IMR-90 (cell line): ENCODE results near the gene DKK3. TPM values are rescaled to one million over a fixed set of nuclear protein-coding genes. Genes with fewer than 3 reads are reported as not detected.

Experiments used
- ATAC-seq: fragments of 200-7000 bp; cut with Tn5 transposase; 2 replicates; pipeline ENCODE4 v1.9.1; 2020; ENCODE audit warnings: low read depth, mild to moderate bottlenecking, moderate library complexity
- BruUV-seq: library from RNA; stranded (reverse); fragments of 400-500 nt; replicated peaks from 2 replicates; lab custom pipeline; 2021; lab: Mats Ljungman, UMichigan
- CTCF ChIA-PET: fragments of 300-600 bp; formaldehyde crosslinking; extraction: SDS; loops from one replicate; lab custom pipeline; 2021; ENCODE audit warnings: antibody characterized with exemption; lab: Yijun Ruan, JAX
- POLR2A ChIA-PET: fragments of 300-600 bp; sonication (Branson Sonifier 250); formaldehyde crosslinking; loops from one replicate; lab custom pipeline; 2022; ENCODE audit warnings: antibody characterized with exemption; ENCODE audit not compliant: unreplicated experiment; lab: Charles Lee
- DNase-seq: peaks from one replicate; pipeline ENCODE4 v3.0.0; 2013
- H2AFZ ChIP-seq: replicated peaks from 2 replicates; pipeline ENCODE3; 2013; ENCODE audit warnings: low read length, mild to moderate bottlenecking; ENCODE audit not compliant: poor library complexity
- H2AK5ac ChIP-seq: 2 replicates; pipeline ENCODE4 v1.6.1; 2013; ENCODE audit warnings: low read depth, low read length, inconsistent platforms
- H2AK9ac ChIP-seq: replicated peaks from 2 replicates; pipeline ENCODE3; 2013; ENCODE audit warnings: mild to moderate bottlenecking, low read depth, low read length, moderate library complexity; ENCODE audit not compliant: poor library complexity
- H2BK120ac ChIP-seq: 2 replicates; pipeline ENCODE4 v1.6.1; 2013; ENCODE audit warnings: low read depth, low read length, inconsistent platforms
- H2BK15ac ChIP-seq: 3 replicates; pipeline ENCODE4 v1.6.1; 2013; ENCODE audit warnings: low read depth, low read length, inconsistent platforms
- H2BK20ac ChIP-seq: 2 replicates; pipeline ENCODE4 v1.6.1; 2013; ENCODE audit warnings: low read depth, mild to moderate bottlenecking, inconsistent platforms, low read length, moderate library complexity
- H2BK5ac ChIP-seq: 2 replicates; pipeline ENCODE4 v1.6.1; 2013; ENCODE audit warnings: mild to moderate bottlenecking, low read depth, low read length, inconsistent platforms; ENCODE audit not compliant: poor library complexity, severe bottlenecking
- H3K14ac ChIP-seq: replicated peaks from 2 replicates; pipeline ENCODE4 v1.6.1; 2013; ENCODE audit warnings: low read depth, low read length, inconsistent platforms
- H3K18ac ChIP-seq: 2 replicates; pipeline ENCODE4 v1.6.1; 2013; ENCODE audit warnings: low read depth, low read length, control low read depth
- H3K23ac ChIP-seq: 2 replicates; pipeline ENCODE4 v1.6.1; 2013; ENCODE audit warnings: low read depth, low read length, inconsistent platforms
- H3K27ac ChIP-seq: 2 replicates; pipeline ENCODE4 v1.5.1; 2013; ENCODE audit warnings: mild to moderate bottlenecking, control low read depth, low read length; ENCODE audit not compliant: insufficient read depth
- H3K27me3 ChIP-seq: 2 replicates; pipeline ENCODE4 v1.6.1; 2013; ENCODE audit warnings: low read length; ENCODE audit not compliant: control insufficient read depth, insufficient read depth
- H3K36me3 ChIP-seq: 2 replicates; pipeline ENCODE4 v1.6.1; 2013; ENCODE audit warnings: low read length, mixed read lengths; ENCODE audit not compliant: control insufficient read depth, insufficient read depth
- H3K4ac ChIP-seq: 2 replicates; pipeline ENCODE4 v1.6.1; 2013; ENCODE audit warnings: low read depth, low read length, inconsistent platforms
- H3K4me1 ChIP-seq: 2 replicates; pipeline ENCODE4 v1.6.1; 2013; ENCODE audit warnings: low read length, mixed read lengths; ENCODE audit not compliant: control insufficient read depth, insufficient read depth
- H3K4me2 ChIP-seq: 2 replicates; pipeline ENCODE4 v1.6.1; 2013; ENCODE audit warnings: low read depth, mild to moderate bottlenecking, control low read depth, low read length, moderate library complexity
- H3K4me3 ChIP-seq: 2 replicates; pipeline ENCODE4 v1.5.1; 2013; ENCODE audit warnings: low read depth, mild to moderate bottlenecking, control low read depth, low read length, moderate library complexity; ENCODE audit not compliant: insufficient read depth
- H3K56ac ChIP-seq: 2 replicates; pipeline ENCODE4 v1.6.1; 2013; ENCODE audit warnings: low read length, inconsistent platforms; ENCODE audit not compliant: insufficient read depth; ENCODE audit errors: extremely low read depth
- H3K79me1 ChIP-seq, 2 experiments: 2 replicates each; pipeline ENCODE4 v1.6.1; 2013; ENCODE audit warnings: low read length in 2 of 2, inconsistent platforms in 1 of 2, low read depth in 1 of 2
- H3K9ac ChIP-seq: 2 replicates; pipeline ENCODE4 v1.6.1; 2013; ENCODE audit warnings: low read depth, low read length, control low read depth
- H3K9me1 ChIP-seq: 2 replicates; pipeline ENCODE4 v1.6.1; 2013; ENCODE audit warnings: low read length, inconsistent platforms; ENCODE audit not compliant: insufficient read depth
- H3K9me3 ChIP-seq: 2 replicates; pipeline ENCODE4 v1.6.1; 2013; ENCODE audit warnings: low read length; ENCODE audit not compliant: control insufficient read depth, insufficient read depth
- H4K20me1 ChIP-seq: 2 replicates; pipeline ENCODE4 v1.6.1; 2013; ENCODE audit warnings: low read length, inconsistent platforms; ENCODE audit not compliant: insufficient read depth
- H4K5ac ChIP-seq: 2 replicates; pipeline ENCODE4 v1.6.1; 2013; ENCODE audit warnings: mild to moderate bottlenecking, low read depth, low read length, control low read depth
- H4K8ac ChIP-seq, 2 experiments: 2 replicates each; pipeline ENCODE4 v1.6.1; 2013; ENCODE audit warnings: low read depth in 2 of 2, low read length in 2 of 2, control low read depth in 1 of 2, inconsistent platforms in 1 of 2
- H4K91ac ChIP-seq: 2 replicates; pipeline ENCODE4 v1.6.1; 2013; ENCODE audit warnings: low read depth, low read length, inconsistent platforms; ENCODE audit not compliant: insufficient read depth
- BHLHE40 ChIP-seq: fragments of 150-350 bp; IDR thresholded peaks from 2 replicates; pipeline ENCODE4 v1.6.1; 2016; ENCODE audit warnings: mild to moderate bottlenecking, low read depth, low read length
- CHD1 ChIP-seq: IDR thresholded peaks from 2 replicates; pipeline ENCODE4 v1.6.1; 2012; ENCODE audit warnings: low read depth, low read length, improper control_type of control experiment
- CTCF ChIP-seq: conservative IDR thresholded peaks from 2 replicates; pipeline ENCODE4 v1.5.1; 2012; ENCODE audit warnings: mild to moderate bottlenecking, low read depth, low read length, improper control_type of control experiment
- FOS ChIP-seq: fragments of 150-350 bp; IDR thresholded peaks from 2 replicates; pipeline ENCODE4 v1.6.1; 2016; ENCODE audit warnings: low read depth, low read length
- MAFK ChIP-seq: IDR thresholded peaks from 2 replicates; pipeline ENCODE4 v1.6.1; 2012; ENCODE audit warnings: low read depth, low read length, improper control_type of control experiment
- MAZ ChIP-seq: IDR thresholded peaks from 2 replicates; pipeline ENCODE4 v1.6.1; 2012; ENCODE audit warnings: low read depth, mild to moderate bottlenecking, low read length, improper control_type of control experiment, moderate library complexity, borderline replicate concordance
- MXI1 ChIP-seq: IDR thresholded peaks from 2 replicates; pipeline ENCODE4 v1.6.1; 2012; ENCODE audit warnings: low read depth, mild to moderate bottlenecking, low read length, moderate library complexity, borderline replicate concordance
- NFE2L2 ChIP-seq: fragments of 150-350 bp; IDR thresholded peaks from 2 replicates; pipeline ENCODE4 v1.6.1; 2016; ENCODE audit warnings: low read depth, mild to moderate bottlenecking, low read length
- RAD21 ChIP-seq: IDR thresholded peaks from 2 replicates; pipeline ENCODE4 v1.6.1; 2012; ENCODE audit warnings: low read length, improper control_type of control experiment
- RCOR1 ChIP-seq: IDR thresholded peaks from 2 replicates; pipeline ENCODE4 v1.6.1; 2012; ENCODE audit warnings: mild to moderate bottlenecking, low read length, improper control_type of control experiment; ENCODE audit not compliant: insufficient replicate concordance
- SMC3 ChIP-seq: fragments of 150-350 bp; IDR thresholded peaks from 2 replicates; pipeline ENCODE4 v1.6.1; 2016; ENCODE audit warnings: low read depth, mild to moderate bottlenecking, antibody characterized with exemption, low read length, moderate library complexity
- USF2 ChIP-seq: fragments of 150-350 bp; IDR thresholded peaks from 2 replicates; pipeline ENCODE4 v1.6.1; 2017; ENCODE audit warnings: mild to moderate bottlenecking, antibody characterized with exemption, low read length, low read depth
- WGBS, 2 experiments: methylation state at CpG; one replicate each; pipeline versions ENCODE4 v1.1.5 to v1.1.7; 2013; ENCODE audit warnings: missing lambda C conversion rate in 2 of 2; ENCODE audit not compliant: insufficient read length in 1 of 2; ENCODE audit errors: extremely low coverage in 2 of 2; 5-methylcytosine and 5-hydroxymethylcytosine counted together
- dilution Hi-C: fragments of 300-500 bp; cut with HindIII; formaldehyde crosslinking; loops from one replicate; pipeline ENCODE4 v1.14.3; 2018; ENCODE audit warnings: low sequenced_read_pairs; ENCODE audit not compliant: unreplicated experiment
- in situ Hi-C: fragments of 300-500 bp; cut with MboI; formaldehyde crosslinking; loops from 3 replicates; pipeline ENCODE4 v1.14.3; 2019; ENCODE audit warnings: low sequenced_read_pairs, inconsistent platforms, mixed read lengths
- intact Hi-C: fragments of 100-400 bp; cut with micrococcal nuclease; formaldehyde crosslinking; loops from 2 replicates; pipeline ENCODE4 v1.10.0; 2022
- polyA plus RNA-seq, 3 experiments: library from polyadenylated mRNA; depleted of rRNA; stranded (reverse); fragments of >200 nt; gene quantifications; 2 replicates each; pipeline ENCODE4 v1.2.3, GENCODE V29; 2012; ENCODE audit warnings: low replicate concordance in 1 of 3
- total RNA-seq: library from RNA; depleted of rRNA; stranded (reverse); fragments of >200 nt; gene quantifications from 2 replicates; pipeline ENCODE4 v1.2.3, GENCODE V29; 2012

DKK3 gene
- total and polyA plus RNA-seq, 2 of the 4 experiments (the other 2 are of a cell fraction) = 453 to 964 TPM

- no peak overlapping the region; the same call in 1 of the 2 replicates for H3K4me3 ChIP-seq
- BruUV-seq = no TSS peak
Observed at GRCh38 chr11:11987503-11988022, 20.9 kb downstream of the DKK3 start.

More at GRCh38 chr11:11987503-11988022, 20.9 kb downstream of the DKK3 start:
- no peaks in the 10 kb centered on the region for H3K27me3 ChIP-seq
- no peak overlapping the region for H3K9ac ChIP-seq
- H3K4me2 ChIP-seq = peak overlapping the region; percentile 80
- H3K27ac ChIP-seq = peak overlapping the region; percentile 57
- peak overlapping the region; percentile 54; the same call in 1 of the 2 replicates for H2BK20ac ChIP-seq
- H4K5ac ChIP-seq = peak overlapping the region; percentile 65; the same call in 1 of the 2 replicates
- ChIA-PET POLR2A (no interaction called here), CTCF (interaction anchor here (0.6 to 1.8 kb wide), 4 partner anchors 18 to 125 kb away, joined by 3 to 7 read pairs (median 4); no protein-coding TSS in a partner anchor)
- H3K4me1 ChIP-seq = peaks cover 42% of the 10 kb centered on the region
- H4K20me1 ChIP-seq = peaks cover 22% of the 10 kb centered on the region
- peak overlapping the region; percentile 85 for H2BK5ac ChIP-seq
- peak overlapping the region; percentile 3 for H2AK9ac ChIP-seq
- intact Hi-C loops = loop anchor here (5.0 kb wide), 1 partner anchor 55 kb away; no protein-coding TSS in a partner anchor
- H4K91ac ChIP-seq = peak overlapping the region; percentile 7; the same call in 1 of the 2 replicates
- ATAC-seq = peak; percentile 46
- H2AFZ ChIP-seq = no peak overlapping the region
- peak overlapping the region; percentile 89 for H2BK120ac ChIP-seq
- H3K9me1 ChIP-seq = peaks cover 49% of the 10 kb centered on the region
- peak overlapping the region; percentile 4 to 38; a peak in 2 of 4 replicates for H4K8ac ChIP-seq
- peak overlapping the region; percentile 79 for H3K4ac ChIP-seq
- H3K56ac ChIP-seq = peak overlapping the region; percentile 23
- H3K18ac ChIP-seq = peak overlapping the region; percentile 67
- peak; percentile 78 for DNase-seq
- TF ChIP-seq FOS (no peak), MAZ (no peak), USF2 (peak; percentile 34; the same call in 1 of the 2 replicates), BHLHE40 (peak; percentile 15; the same call in 1 of the 2 replicates), RAD21 (peak; percentile 35), NFE2L2 (no peak), RCOR1 (no peak), MAFK (peak; percentile 57; the same call in 1 of the 2 replicates), CTCF (peak; percentile 52), SMC3 (peak; percentile 34; the same call in 1 of the 2 replicates), CHD1 (no peak), MXI1 (peak; percentile 45; the same call in 1 of the 2 replicates)
- in situ Hi-C loops = no loop called here
- peak overlapping the region; percentile 23; the same call in 1 of the 2 replicates for H3K14ac ChIP-seq
- H2BK15ac ChIP-seq = peak overlapping the region; percentile 45; the same call in 2 of the 3 replicates
- no CpG with 5 or more reads among the region's 1 CpG for WGBS, 2 experiments
- peak overlapping the region; percentile 35; the same call in 1 of the 2 replicates for H3K23ac ChIP-seq
- peak overlapping the region; percentile 72 for H2AK5ac ChIP-seq
- no peaks in the 10 kb centered on the region; the same call in 1 of the 2 replicates for H3K9me3 ChIP-seq
- peaks cover 14% of the 10 kb centered on the region for H3K36me3 ChIP-seq
- dilution Hi-C loops = no loop called here
- peaks cover 39 to 89% of the 10 kb centered on the region in 2 experiments for H3K79me1 ChIP-seq
